GM12878 (cell line): ENCODE results near the gene PRSS27. TPM values are rescaled to one million over a fixed set of nuclear protein-coding genes. Genes with fewer than 3 reads are reported as not detected.

ENCODE experiments used
- ATAC-seq: fragments of 200-7000 bp; cut with Tn5 transposase; 3 replicates; pipeline ENCODE4 v1.9.1; 2020; ENCODE audit warnings: mild to moderate bottlenecking, moderate library complexity
- BruUV-seq: library from RNA; stranded (reverse); fragments of 400-500 nt; replicated peaks from 2 replicates; lab custom pipeline; 2021; lab: Mats Ljungman, UMichigan
- CTCF ChIA-PET: fragments of 300-600 bp; sonication (Branson Sonifier 250); formaldehyde crosslinking; extraction: SDS; loops from one replicate; lab custom pipeline; 2021; ENCODE audit warnings: inconsistent platforms; lab: Yijun Ruan, JAX
- POLR2A ChIA-PET: fragments of 350-600 bp; formaldehyde crosslinking; extraction: SDS; loops from one replicate; lab custom pipeline; 2021; ENCODE audit warnings: inconsistent platforms; lab: Charles Lee
- RAD21 ChIA-PET: fragments of 300-600 bp; sonication (Branson Sonifier 250); formaldehyde crosslinking; loops from one replicate; lab custom pipeline; 2023; ENCODE audit warnings: antibody characterized with exemption; ENCODE audit not compliant: unreplicated experiment; lab: Charles Lee
- SMC1A ChIA-PET: fragments of 300-600 bp; sonication (Branson Sonifier 250); formaldehyde crosslinking; loops from one replicate; lab custom pipeline; 2023; ENCODE audit not compliant: unreplicated experiment, uncharacterized antibody; lab: Charles Lee
- DNase-seq: peaks from one replicate; pipeline ENCODE4 v3.0.0-alpha.2; 2011; ENCODE audit warnings: low read depth, low spot score
- FAIRE-seq: peaks from 3 replicates; lab custom pipeline; 2011; peaks lifted over from hg19 to GRCh38; lab: Jason Lieb, UNC
- H2AFZ ChIP-seq: 2 replicates; pipeline ENCODE4 v1.6.0; 2011; ENCODE audit warnings: low read depth, low read length, control low read depth; ENCODE audit not compliant: control insufficient read depth
- H3K27ac ChIP-seq: 2 replicates; pipeline ENCODE4 v1.5.1; 2011; ENCODE audit warnings: control low read depth; ENCODE audit not compliant: control insufficient read depth, insufficient read depth
- H3K27me3 ChIP-seq, 2 experiments: replicated peaks in 1 of 2; 2 replicates each; pipeline versions ENCODE4 v1.6.0 to v1.6.1; 2011; ENCODE audit warnings: low read length in 1 of 2; ENCODE audit not compliant: control insufficient read depth in 2 of 2, insufficient read depth in 2 of 2
- H3K36me3 ChIP-seq, 2 experiments: 2 replicates each; pipeline ENCODE4 v1.5.1; 2011; ENCODE audit warnings: low read length in 1 of 2; ENCODE audit not compliant: control insufficient read depth in 2 of 2, insufficient read depth in 2 of 2
- H3K4me1 ChIP-seq: 2 replicates; pipeline ENCODE4 v1.6.1; 2011; ENCODE audit warnings: mild to moderate bottlenecking, low read length, moderate library complexity, mixed read lengths; ENCODE audit not compliant: control insufficient read depth, insufficient read depth
- H3K4me2 ChIP-seq: 2 replicates; pipeline ENCODE4 v1.6.0; 2011; ENCODE audit warnings: control low read depth; ENCODE audit not compliant: control insufficient read depth, insufficient read depth
- H3K4me3 ChIP-seq: fragments of 200-600 bp; sonication (generic); 2 replicates; pipeline ENCODE4 v1.5.1; 2016
- H3K79me2 ChIP-seq: 2 replicates; pipeline ENCODE4 v1.6.0; 2011; ENCODE audit warnings: low read length; ENCODE audit not compliant: control insufficient read depth, insufficient read depth
- H3K9ac ChIP-seq: 2 replicates; pipeline ENCODE4 v1.8.0; 2011; ENCODE audit warnings: low read length, control low read depth, mixed read lengths; ENCODE audit not compliant: control insufficient read depth, insufficient read depth
- H3K9me3 ChIP-seq: replicated peaks from 3 replicates; pipeline ENCODE4 v1.5.1; 2011; ENCODE audit warnings: mild to moderate bottlenecking, low read length; ENCODE audit not compliant: control insufficient read depth, insufficient read depth
- H4K20me1 ChIP-seq: 2 replicates; pipeline ENCODE4 v1.6.0; 2011; ENCODE audit not compliant: control insufficient read depth, insufficient read depth
- ATF3 ChIP-seq: IDR thresholded peaks from 2 replicates; pipeline ENCODE4 v1.6.1; 2011; ENCODE audit warnings: low read depth, mild to moderate bottlenecking, low read length, moderate library complexity, borderline replicate concordance; ENCODE audit errors: extremely low read depth
- BRCA1 ChIP-seq: IDR thresholded peaks from 2 replicates; pipeline ENCODE4 v1.6.1; 2011; ENCODE audit warnings: low read depth, low read length, improper control_type of control experiment
- DPF2 ChIP-seq: fragments of 450-650 bp; IDR thresholded peaks from 2 replicates; pipeline ENCODE4 v1.6.1; 2017; ENCODE audit warnings: mild to moderate bottlenecking
- E2F4 ChIP-seq: IDR thresholded peaks from 2 replicates; pipeline ENCODE4 v1.6.1; 2012; ENCODE audit warnings: low read depth, low read length, improper control_type of control experiment
- GATAD2B ChIP-seq: fragments of 450-650 bp; conservative IDR thresholded peaks from 2 replicates; pipeline ENCODE4 v1.6.1; 2017; ENCODE audit warnings: low read depth, mild to moderate bottlenecking, moderate library complexity
- JUNB ChIP-seq: IDR thresholded peaks from 2 replicates; pipeline ENCODE4 v1.6.1; 2016; ENCODE audit warnings: antibody characterized with exemption, mild to moderate bottlenecking
- JUND ChIP-seq: IDR thresholded peaks from 2 replicates; pipeline ENCODE4 v1.6.1; 2012; ENCODE audit warnings: low read depth, mild to moderate bottlenecking, low read length, improper control_type of control experiment, moderate library complexity
- NFYB ChIP-seq: IDR thresholded peaks from 2 replicates; pipeline ENCODE4 v1.6.1; 2011; ENCODE audit warnings: low read depth, mild to moderate bottlenecking, low read length, improper control_type of control experiment, moderate library complexity; ENCODE audit not compliant: insufficient read depth
- POLR2AphosphoS2 ChIP-seq: IDR thresholded peaks from 2 replicates; pipeline ENCODE4 v1.6.1; 2011; ENCODE audit warnings: low read depth, mild to moderate bottlenecking, low read length, improper control_type of control experiment, moderate library complexity
- SIX5 ChIP-seq: IDR thresholded peaks from 2 replicates; pipeline ENCODE4 v1.6.1; 2011; ENCODE audit warnings: mild to moderate bottlenecking, low read depth, low read length, moderate library complexity; ENCODE audit not compliant: severe bottlenecking
- SUPT20H ChIP-seq: IDR thresholded peaks from 2 replicates; pipeline ENCODE4 v1.6.1; 2011; ENCODE audit warnings: low read depth, mild to moderate bottlenecking, low read length, moderate library complexity, borderline replicate concordance; ENCODE audit not compliant: control insufficient read depth
- TCF7 ChIP-seq: IDR thresholded peaks from 2 replicates; pipeline ENCODE4 v1.6.1; 2014; ENCODE audit warnings: antibody characterized with exemption, borderline replicate concordance
- ZBTB33 ChIP-seq: fragments of 450-650 bp; IDR thresholded peaks from 2 replicates; pipeline ENCODE4 v1.6.1; 2017; ENCODE audit warnings: mild to moderate bottlenecking
- WGBS: methylation state at CpG from one replicate; pipeline ENCODE4 v1.1.6; 2016; ENCODE audit warnings: low lambda C conversion rate; ENCODE audit not compliant: insufficient replicate concordance, insufficient coverage; ENCODE audit errors: missing lambda C conversion rate; 5-methylcytosine and 5-hydroxymethylcytosine counted together
- in situ Hi-C: fragments of 300-500 bp; cut with MboI; formaldehyde crosslinking; loops from 9 replicates; pipeline ENCODE4 v1.14.3; 2018; ENCODE audit warnings: mixed read lengths
- intact Hi-C: fragments of 100-400 bp; cut with micrococcal nuclease; formaldehyde crosslinking; loops from one replicate; pipeline ENCODE4 v1.14.2; 2022; ENCODE audit not compliant: unreplicated experiment
- polyA plus RNA-seq, 11 experiments: library from polyadenylated mRNA; depleted of rRNA in 4 of 11; unstranded in 6 of 11; stranded (reverse) in 5 of 11; fragments of >200 nt; fragmentation: Nextera tagmentation in 4 of 11; fragmentation: Illumina TruSeq in 1 of 11; extraction: Ambion mirVana in 4 of 11; extraction: Trizol in 1 of 11; gene quantifications; 1 replicate in 1 of 11; 2 replicates in 10 of 11; pipeline versions ENCODE4 v1.2.1 to v1.2.3, GENCODE V29; 2011 to 2016; ENCODE audit warnings: inconsistent platforms in 2 of 11, missing spikeins in 2 of 11, low read depth in 1 of 11
- total RNA-seq, 4 experiments: library from RNA; depleted of rRNA in 3 of 4; stranded (reverse); fragments of >200 nt in 3 of 4; fragmentation: Illumina TruSeq in 1 of 4; extraction: Trizol in 1 of 4; gene quantifications; 2 replicates each; pipeline versions ENCODE4 v1.2.1 to v1.2.3, GENCODE V29; 2013 to 2021

Gene PRSS27
- total and polyA plus RNA-seq, 10 of the 15 experiments (the other 5 are each of a cell fraction or from before 2014, with no cell fraction given), result 0.18 to 1.8 (median 0.51) TPM; not detected in 2

GRCh38 chr16:2702438-2702825 lies 17.6 kb downstream of the PRSS27 start:
- Histone ChIP-seq H2AFZ (no peak overlapping the region), H3K27ac (no peak overlapping the region), H3K9me3 (no peaks in the 10 kb centered on the region), H3K27me3 (no peaks in the 10 kb centered on the region), H3K36me3 (peaks cover 15 to 54% of the 10 kb centered on the region in 2 experiments), H3K4me3 (no peak overlapping the region), H3K9ac (no peak overlapping the region), H4K20me1 (no peaks in the 10 kb centered on the region), H3K79me2 (no peaks in the 10 kb centered on the region)
- DNase-seq, result no peak
- ATAC-seq, result no peak
- BruUV-seq, result no TSS peak
- TF ChIP-seq DPF2 (no peak), BRCA1 (no peak)
- TF ChIP-seq, all 136 proteins: peak for 0
- H3K4me2 ChIP-seq, result no peak overlapping the region
- H3K4me1 ChIP-seq, result no peaks in the 10 kb centered on the region
- ChIA-PET SMC1A (no interaction called here), RAD21 (no interaction called here), POLR2A (no interaction called here), CTCF (no interaction called here)
- FAIRE-seq, result no peak
- in situ Hi-C loops (no loop called here), intact Hi-C loops (no loop called here)
- WGBS, result 96% methylated on average over 13 of the region's 13 CpGs

- ATAC-seq (no peak), FAIRE-seq (no peak), DNase-seq (no peak)
- no peak overlapping the region for H2AFZ ChIP-seq
- no peaks in the 10 kb centered on the region for H3K27me3 ChIP-seq
- intact Hi-C loops, result no loop called here
- no peaks in the 10 kb centered on the region for H3K9me3 ChIP-seq
- H3K9ac ChIP-seq, result no peak overlapping the region
- H3K4me2 ChIP-seq, result no peak overlapping the region
- POLR2A ChIA-PET, result no interaction called here
- H3K36me3 ChIP-seq, result peaks cover 18 to 56% of the 10 kb centered on the region in 2 experiments
- H3K79me2 ChIP-seq, result no peaks in the 10 kb centered on the region
- in situ Hi-C loops, result no loop called here
- CTCF ChIA-PET, result interaction anchor here (0.7 kb wide), 1 partner anchor 349 kb away, joined by 3 read pairs; no protein-coding TSS in a partner anchor
- no TSS peak for BruUV-seq
- TF ChIP-seq JUNB, result no peak
- no peak for TF ChIP-seq NFYB
- TF ChIP-seq E2F4, result no peak
- no peak for TF ChIP-seq POLR2AphosphoS2
- TF ChIP-seq SUPT20H, result no peak
- no peak for TF ChIP-seq JUND
- TF ChIP-seq ATF3, result no peak
- TF ChIP-seq ZBTB33, result no peak
- no peak for TF ChIP-seq GATAD2B
- TF ChIP-seq SIX5, result no peak
- no peak for TF ChIP-seq TCF7
- SMC1A ChIA-PET, result no interaction called here
- H4K20me1 ChIP-seq, result no peaks in the 10 kb centered on the region
- no peak overlapping the region for H3K4me3 ChIP-seq
- RAD21 ChIA-PET, result no interaction called here
- WGBS, result 98% methylated on average over 23 of the region's 29 CpGs
- no peaks in the 10 kb centered on the region for H3K4me1 ChIP-seq
- H3K27ac ChIP-seq, result no peak overlapping the region
Observed at GRCh38 chr16:2701713-2702437, 18.1 kb downstream of the PRSS27 start.
